Prostate gland (tissue), 2 donors: ENCODE results near the gene MAP6.

Experiments
- CTCF ChIP-seq, 4 experiments: fragments of 200-600 bp in 2 of 4; fragments of 450-650 bp in 2 of 4; sonication (generic) in 2 of 4; IDR thresholded peaks; 1 replicate in 3 of 4; 2 replicates in 1 of 4; pipeline ENCODE4 v1.5.1; 2016 to 2019; ENCODE audit warnings: antibody characterized with exemption in 4 of 4, mild to moderate bottlenecking in 2 of 4, moderate library complexity in 2 of 4
- POLR2AphosphoS5 ChIP-seq: sonication (generic); formaldehyde crosslinking; IDR thresholded peaks from one replicate; pipeline ENCODE4 v1.6.1; 2017; ENCODE audit warnings: antibody characterized with exemption

- TF ChIP-seq CTCF (IDR thresholded peaks at IDR 0.05) (no peak), POLR2AphosphoS5 (no peak)
Observed at GRCh38 chr11:75571625-75572024, 97.2 kb downstream of the MAP6 start.
